ENCODE data around the gene EPYC.

The EPYC gene

GRCh38 chr12:91004872-91005271 is at the start of gene EPYC:
Gene EPYC (minus strand): TSS chr12:91004972. CDS start chr12:91002565, 2,407 bp downstream.
- in situ Hi-C loops (cut with HindIII; ENCODE audit: low sequenced_read_pairs): no loop called here

GRCh38 chr12:91053951-91054715 is 49.4 kb upstream of the EPYC start:
- in situ Hi-C loops (cut with HindIII; ENCODE audit: low sequenced_read_pairs): no loop called here

GRCh38 chr12:91052026-91052425 is 47.3 kb upstream of the EPYC start:
- in situ Hi-C loops (cut with HindIII; ENCODE audit: low sequenced_read_pairs): no loop called here

GRCh38 chr12:91044586-91044985 is 39.8 kb upstream of the EPYC start:
- in situ Hi-C loops (cut with HindIII; ENCODE audit: low sequenced_read_pairs): no loop called here

GRCh38 chr12:91043408-91043807 is 38.6 kb upstream of the EPYC start:
- in situ Hi-C loops (cut with HindIII; ENCODE audit: low sequenced_read_pairs): no loop called here

- in situ Hi-C loops (cut with HindIII; ENCODE audit: low sequenced_read_pairs): no loop called here
Observed at GRCh38 chr12:91040096-91040755, 35.5 kb upstream of the EPYC start.

- in situ Hi-C loops (cut with HindIII; ENCODE audit: low sequenced_read_pairs): no loop called here
Observed at GRCh38 chr12:91037276-91037675, 32.5 kb upstream of the EPYC start.

- in situ Hi-C loops (cut with HindIII; ENCODE audit: low sequenced_read_pairs): no loop called here
Observed at GRCh38 chr12:91033251-91033650, 28.5 kb upstream of the EPYC start.

- in situ Hi-C loops (cut with HindIII; ENCODE audit: low sequenced_read_pairs): no loop called here
Observed at GRCh38 chr12:91023326-91024004, 18.7 kb upstream of the EPYC start.

GRCh38 chr12:91021076-91021475 is 16.3 kb upstream of the EPYC start:
- in situ Hi-C loops (cut with HindIII; ENCODE audit: low sequenced_read_pairs): no loop called here

- in situ Hi-C loops (cut with HindIII; ENCODE audit: low sequenced_read_pairs): no loop called here
Observed at GRCh38 chr12:91019455-91019854, 14.7 kb upstream of the EPYC start.

- in situ Hi-C loops (cut with HindIII; ENCODE audit: low sequenced_read_pairs): no loop called here
Observed at GRCh38 chr12:91017511-91018263, 12.9 kb upstream of the EPYC start.

- in situ Hi-C loops (cut with HindIII; ENCODE audit: low sequenced_read_pairs): no loop called here
Observed at GRCh38 chr12:91017043-91017442, 12.3 kb upstream of the EPYC start.

- in situ Hi-C loops (cut with HindIII; ENCODE audit: low sequenced_read_pairs): no loop called here
Observed at GRCh38 chr12:91009319-91009950, 4.7 kb upstream of the EPYC start.

- in situ Hi-C loops (cut with HindIII; ENCODE audit: low sequenced_read_pairs): no loop called here
Observed at GRCh38 chr12:91007531-91008290, 2.9 kb upstream of the EPYC start.

GRCh38 chr12:91003737-91004136 is 1.0 kb downstream of the EPYC start:
- in situ Hi-C loops (cut with HindIII; ENCODE audit: low sequenced_read_pairs): no loop called here

GRCh38 chr12:91001306-91001705 is 3.5 kb downstream of the EPYC start:
- in situ Hi-C loops (cut with HindIII; ENCODE audit: low sequenced_read_pairs): no loop called here

GRCh38 chr12:90999966-91000365 is 4.8 kb downstream of the EPYC start:
- in situ Hi-C loops (cut with HindIII; ENCODE audit: low sequenced_read_pairs): no loop called here

- in situ Hi-C loops (cut with HindIII; ENCODE audit: low sequenced_read_pairs): no loop called here
Observed at GRCh38 chr12:90999527-90999926, 5.2 kb downstream of the EPYC start.

- in situ Hi-C loops (cut with HindIII; ENCODE audit: low sequenced_read_pairs): no loop called here
Observed at GRCh38 chr12:90995010-90995409, 9.8 kb downstream of the EPYC start.

Data from endothelial cell of hepatic sinusoid (primary cell).